ENCODE data around the gene PARP1.

Gene PARP1

GRCh38 chr1:226424221-226425003 lies 16.5 kb upstream of the PARP1 start:
- no peak overlapping the region for H3K4me3 ChIP-seq (ENCODE audit: low read depth, low read length)
- no peak for DNase-seq (ENCODE audit: low read depth)
- TF ChIP-seq CTCF (IDR thresholded peaks at IDR 0.05; ENCODE audit: control insufficient read depth, extremely low read depth, insufficient read depth): peak; percentile 78

- no peak for TF ChIP-seq CTCF (IDR thresholded peaks at IDR 0.05; ENCODE audit: control insufficient read depth, extremely low read depth, insufficient read depth)
- no peak for DNase-seq (ENCODE audit: low read depth)
Measured at GRCh38 chr1:226422478-226422877, 14.6 kb upstream of the PARP1 start.

GRCh38 chr1:226420897-226421296 lies 13.0 kb upstream of the PARP1 start:
- TF ChIP-seq CTCF (IDR thresholded peaks at IDR 0.05; ENCODE audit: control insufficient read depth, extremely low read depth, insufficient read depth): no peak
- no peak for DNase-seq (ENCODE audit: low read depth)
- H3K4me3 ChIP-seq (ENCODE audit: low read depth, low read length): no peak overlapping the region

More at GRCh38 chr1:226422478-226422877, 14.6 kb upstream of the PARP1 start:
- no peak overlapping the region for H3K4me3 ChIP-seq (ENCODE audit: low read depth, low read length)

- no peak for TF ChIP-seq CTCF (IDR thresholded peaks at IDR 0.05; ENCODE audit: control insufficient read depth, extremely low read depth, insufficient read depth)
- no peak for DNase-seq (ENCODE audit: low read depth)
- no peak overlapping the region for H3K4me3 ChIP-seq (ENCODE audit: low read depth, low read length)
Measured at GRCh38 chr1:226420328-226420727, 12.4 kb upstream of the PARP1 start.

GRCh38 chr1:226419284-226420029 lies 11.6 kb upstream of the PARP1 start:
- H3K4me3 ChIP-seq (ENCODE audit: low read depth, low read length): no peak overlapping the region
- TF ChIP-seq CTCF (IDR thresholded peaks at IDR 0.05; ENCODE audit: control insufficient read depth, extremely low read depth, insufficient read depth): no peak
- DNase-seq (ENCODE audit: low read depth): no peak

GRCh38 chr1:226417830-226418546 lies 10.1 kb upstream of the PARP1 start:
- H3K4me3 ChIP-seq (ENCODE audit: low read depth, low read length): no peak overlapping the region
- TF ChIP-seq CTCF (IDR thresholded peaks at IDR 0.05; ENCODE audit: control insufficient read depth, extremely low read depth, insufficient read depth): no peak
- DNase-seq (ENCODE audit: low read depth): no peak

Measured in LNCaP clone FGC (cell line).